GM12873 (cell line): ENCODE results near the gene UPF1.

Experiments
- CTCF ChIP-seq: IDR thresholded peaks from 2 replicates; pipeline ENCODE4 v1.5.1; 2012; ENCODE audit warnings: low read depth, mild to moderate bottlenecking, moderate library complexity, low read length, control low read depth; ENCODE audit not compliant: insufficient read depth; ENCODE audit errors: missing control alignments

UPF1 gene

GRCh38 chr19:18789422-18789869 lies 42.3 kb upstream of the UPF1 start:
- TF ChIP-seq CTCF = no peak

- TF ChIP-seq CTCF = no peak
Measured at GRCh38 chr19:18789883-18790565, 41.7 kb upstream of the UPF1 start.

- TF ChIP-seq CTCF = no peak
Measured at GRCh38 chr19:18790566-18791314, 41.0 kb upstream of the UPF1 start, which contains the start of gene COMP. Gene COMP (minus strand): TSS chr19:18791305. CDS start chr19:18791269, 36 bp downstream.

GRCh38 chr19:18791315-18791678 lies 40.5 kb upstream of the UPF1 start:
- no peak for TF ChIP-seq CTCF

- TF ChIP-seq CTCF = no peak
Measured at GRCh38 chr19:18792661-18793060, 39.1 kb upstream of the UPF1 start.

- no peak for TF ChIP-seq CTCF
Measured at GRCh38 chr19:18793144-18794028, 38.4 kb upstream of the UPF1 start.

- no peak for TF ChIP-seq CTCF
Measured at GRCh38 chr19:18794029-18794313, 37.8 kb upstream of the UPF1 start.
